ENCODE measurements around the gene PRF1. TPM values are rescaled to one million over a fixed set of nuclear protein-coding genes. Genes with fewer than 3 reads are reported as not detected.

The PRF1 gene
- total and polyA plus RNA-seq, 2 donors (not counting 1 experiment from before 2014, with no cell fraction given): 1.0 to 1.9 TPM

DNA sequence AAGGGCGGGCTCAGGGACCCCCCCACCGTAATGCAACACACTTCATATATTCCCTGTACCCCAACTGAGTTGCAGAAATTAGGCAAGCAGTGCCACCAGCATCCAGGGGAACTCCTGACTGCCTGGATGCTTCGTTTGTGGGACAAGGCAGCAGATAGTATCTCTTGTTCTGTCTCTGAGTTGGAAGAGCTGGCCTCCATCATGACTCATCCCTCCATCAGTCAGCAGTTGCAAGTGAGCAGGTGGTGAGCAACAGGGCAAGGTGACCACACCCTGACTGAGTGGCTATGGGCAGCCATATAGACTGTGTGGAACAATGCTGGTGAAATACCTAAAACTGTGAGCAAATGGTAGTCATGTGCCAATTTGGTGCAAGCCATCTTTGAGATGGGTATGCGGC lies 47.0 kb upstream of the PRF1 start:
- H3K9me3 ChIP-seq (ENCODE audit: control extremely low read depth in 1 of 3, control insufficient read depth in 2 of 3, insufficient read depth in 1 of 3, low read length in 2 of 3): peaks cover 0 to 61% (median 41%) of the 10 kb centered on the region in 3 donors
- intact Hi-C loops (cut with micrococcal nuclease): no loop called here
- CTCF ChIA-PET: no interaction called here
- Mint-ChIP-seq H3K4me1 (no peaks in the 10 kb centered on the region), H3K27ac (no peak overlapping the region), H3K4me3 (no peak overlapping the region), H3K27me3 (peaks cover 19% of the 10 kb centered on the region), H3K9me3 (ENCODE audit: insufficient read depth) (peaks cover 22% of the 10 kb centered on the region)
- H3K4me3 ChIP-seq (ENCODE audit: control extremely low read depth in 1 of 5, extremely low read depth in 1 of 5, insufficient read depth in 1 of 5, low read depth in 2 of 5, low read length in 4 of 5): no peak overlapping the region
- no peaks in the 10 kb centered on the region for H3K36me3 ChIP-seq (replicated peaks in 1 of 2; ENCODE audit: control extremely low read depth in 1 of 2, control insufficient read depth in 1 of 2, extremely low read depth in 1 of 2, insufficient read depth in 2 of 2, low read length in 1 of 2)
- H4K20me1 ChIP-seq (ENCODE audit: control insufficient read depth, insufficient read depth, low read length, poor library complexity, severe bottlenecking): no peaks in the 10 kb centered on the region
- H3K4me1 ChIP-seq (ENCODE audit: control insufficient read depth in 2 of 2, insufficient read depth in 2 of 2, low read length in 2 of 2): no peaks in the 10 kb centered on the region
- TF ChIP-seq EZH2 (IDR thresholded peaks at IDR 0.05; ENCODE audit: borderline replicate concordance, insufficient read depth, low read depth, low read length, poor library complexity, severe bottlenecking): no peak
- TF ChIP-seq, protein P1, sequence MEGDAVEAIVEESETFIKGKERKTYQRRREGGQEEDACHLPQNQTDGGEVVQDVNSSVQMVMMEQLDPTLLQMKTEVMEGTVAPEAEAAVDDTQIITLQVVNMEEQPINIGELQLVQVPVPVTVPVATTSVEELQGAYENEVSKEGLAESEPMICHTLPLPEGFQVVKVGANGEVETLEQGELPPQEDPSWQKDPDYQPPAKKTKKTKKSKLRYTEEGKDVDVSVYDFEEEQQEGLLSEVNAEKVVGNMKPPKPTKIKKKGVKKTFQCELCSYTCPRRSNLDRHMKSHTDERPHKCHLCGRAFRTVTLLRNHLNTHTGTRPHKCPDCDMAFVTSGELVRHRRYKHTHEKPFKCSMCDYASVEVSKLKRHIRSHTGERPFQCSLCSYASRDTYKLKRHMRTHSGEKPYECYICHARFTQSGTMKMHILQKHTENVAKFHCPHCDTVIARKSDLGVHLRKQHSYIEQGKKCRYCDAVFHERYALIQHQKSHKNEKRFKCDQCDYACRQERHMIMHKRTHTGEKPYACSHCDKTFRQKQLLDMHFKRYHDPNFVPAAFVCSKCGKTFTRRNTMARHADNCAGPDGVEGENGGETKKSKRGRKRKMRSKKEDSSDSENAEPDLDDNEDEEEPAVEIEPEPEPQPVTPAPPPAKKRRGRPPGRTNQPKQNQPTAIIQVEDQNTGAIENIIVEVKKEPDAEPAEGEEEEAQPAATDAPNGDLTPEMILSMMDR (IDR thresholded peaks at IDR 0.05): no peak
- no peak for DNase-seq
- no peaks in the 10 kb centered on the region for H3K27me3 ChIP-seq (replicated peaks in 1 of 4; ENCODE audit: control extremely low read depth in 1 of 4, control insufficient read depth in 3 of 4, insufficient read depth in 4 of 4, low read length in 3 of 4)
- WGBS (ENCODE audit: insufficient coverage): 74% methylated on average over 3 of the region's 4 CpGs
- ATAC-seq (ENCODE audit: low read depth): no peak
- H2AFZ ChIP-seq (ENCODE audit: insufficient read depth, low read depth, low read length, poor library complexity, severe bottlenecking): no peak overlapping the region
- no peaks in the 10 kb centered on the region for H3K79me2 ChIP-seq (ENCODE audit: control insufficient read depth, insufficient read depth, low read length)
- no peak overlapping the region for H3K9ac ChIP-seq (ENCODE audit: low read length)
- POLR2A ChIA-PET: no interaction called here
- no peak overlapping the region for H3K27ac ChIP-seq (ENCODE audit: low read length in 2 of 2)
- no peak overlapping the region for H3K4me2 ChIP-seq (replicated peaks; ENCODE audit: low read depth, low read length, poor library complexity, severe bottlenecking)

DNA sequence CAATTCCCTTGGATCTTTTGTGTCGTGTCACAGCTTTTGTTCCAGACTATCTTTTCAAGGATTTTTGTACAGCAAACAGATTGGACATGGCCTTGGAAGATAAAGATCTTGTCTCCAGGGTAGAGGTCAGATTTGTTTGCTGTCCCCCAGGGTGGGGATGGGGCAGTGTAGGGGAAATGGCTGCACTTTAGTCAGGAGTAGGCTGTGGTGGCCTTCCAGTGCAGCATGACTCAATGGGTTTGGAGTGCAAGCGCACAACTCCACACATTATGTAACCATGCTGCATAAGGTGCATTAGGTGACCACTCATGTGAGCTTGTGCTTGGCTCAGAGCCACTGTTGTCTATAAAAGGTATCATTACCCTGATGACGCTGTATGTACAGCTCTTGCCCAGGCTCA lies 45.9 kb upstream of the PRF1 start:
- Mint-ChIP-seq H3K4me3 (no peak overlapping the region), H3K9me3 (ENCODE audit: insufficient read depth) (peaks cover 22% of the 10 kb centered on the region), H3K27me3 (peaks cover 19% of the 10 kb centered on the region), H3K4me1 (no peaks in the 10 kb centered on the region), H3K27ac (no peak overlapping the region)
- Histone ChIP-seq H3K4me1 (ENCODE audit: control insufficient read depth in 2 of 2, insufficient read depth in 2 of 2, low read length in 2 of 2) (no peaks in the 10 kb centered on the region), H3K36me3 (replicated peaks in 1 of 2; ENCODE audit: control extremely low read depth in 1 of 2, control insufficient read depth in 1 of 2, extremely low read depth in 1 of 2, insufficient read depth in 2 of 2, low read length in 1 of 2) (no peaks in the 10 kb centered on the region), H3K9ac (ENCODE audit: low read length) (no peak overlapping the region), H3K27ac (ENCODE audit: low read length in 2 of 2) (no peak overlapping the region), H3K4me2 (replicated peaks; ENCODE audit: low read depth, low read length, poor library complexity, severe bottlenecking) (no peak overlapping the region), H3K27me3 (replicated peaks in 1 of 4; ENCODE audit: control extremely low read depth in 1 of 4, control insufficient read depth in 3 of 4, insufficient read depth in 4 of 4, low read length in 3 of 4) (no peaks in the 10 kb centered on the region), H4K20me1 (ENCODE audit: control insufficient read depth, insufficient read depth, low read length, poor library complexity, severe bottlenecking) (no peaks in the 10 kb centered on the region), H3K79me2 (ENCODE audit: control insufficient read depth, insufficient read depth, low read length) (no peaks in the 10 kb centered on the region), H3K9me3 (ENCODE audit: control extremely low read depth in 1 of 3, control insufficient read depth in 2 of 3, insufficient read depth in 1 of 3, low read length in 2 of 3) (peaks cover 0 to 59% (median 41%) of the 10 kb centered on the region in 3 donors), H3K4me3 (ENCODE audit: control extremely low read depth in 1 of 5, extremely low read depth in 1 of 5, insufficient read depth in 1 of 5, low read depth in 2 of 5, low read length in 4 of 5) (no peak overlapping the region), H2AFZ (ENCODE audit: insufficient read depth, low read depth, low read length, poor library complexity, severe bottlenecking) (no peak overlapping the region)
- WGBS (ENCODE audit: insufficient coverage): 84% methylated on average over 3 of the region's 3 CpGs
- DNase-seq (no peak), ATAC-seq (ENCODE audit: low read depth) (no peak)
- intact Hi-C loops (cut with micrococcal nuclease): no loop called here
- TF ChIP-seq, protein P1 (IDR thresholded peaks at IDR 0.05): no peak
- no peak for TF ChIP-seq EZH2 (IDR thresholded peaks at IDR 0.05; ENCODE audit: borderline replicate concordance, insufficient read depth, low read depth, low read length, poor library complexity, severe bottlenecking)
- POLR2A ChIA-PET: no interaction called here
- CTCF ChIA-PET: no interaction called here
